NCI-H82 (cell line): ENCODE data around the gene PLA2G15.
"Not testable (repeated sequence)": the region's sequence is repeated elsewhere in the genome, so short reads cannot be mapped to it uniquely, and the experiment has no call there.

Experiments
- DNase-seq: peaks from one replicate; lab custom pipeline; 2025; lab: John Stamatoyannopoulos, UW

Gene PLA2G15

DNA sequence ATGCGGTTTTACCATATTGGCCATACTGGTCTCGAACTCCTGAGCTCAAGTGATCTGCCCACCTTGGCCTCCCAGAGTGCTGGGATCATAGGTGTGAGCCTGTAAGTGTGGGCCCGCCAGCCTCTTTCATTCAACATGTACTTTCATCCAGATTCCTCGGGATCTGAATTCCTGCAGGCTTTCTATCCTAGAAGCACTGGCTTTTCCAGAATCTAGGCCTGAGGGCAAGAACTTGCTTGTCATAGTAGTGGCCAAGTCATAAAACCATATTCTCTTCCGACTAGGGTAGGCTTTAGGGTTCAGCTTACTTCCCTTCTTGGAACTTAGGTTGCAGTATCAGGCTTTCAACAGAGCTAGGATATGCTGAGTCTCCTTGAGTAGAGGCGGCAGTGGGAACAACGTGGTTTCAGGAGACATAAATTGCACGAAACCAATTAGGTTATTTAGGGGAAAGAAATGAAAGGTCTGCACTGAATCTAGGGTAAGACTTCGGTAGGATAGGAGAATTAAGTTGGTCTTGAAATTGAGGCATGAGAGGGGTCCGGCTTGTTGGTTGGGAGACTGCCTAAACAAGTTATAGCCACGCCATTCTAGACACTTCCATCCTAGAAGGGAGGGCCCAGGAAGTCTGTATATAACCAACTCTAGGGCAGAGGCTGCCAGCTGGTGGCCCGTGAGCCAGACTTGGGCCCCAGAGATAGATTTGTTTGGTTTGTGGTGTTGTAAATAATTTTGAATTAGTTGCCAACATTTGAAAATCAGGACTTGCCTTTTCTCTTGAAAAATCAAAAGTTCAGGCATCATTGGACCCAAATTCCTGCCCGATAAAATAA is 34.8 kb downstream of the PLA2G15 start:
- DNase-seq: no peak

GRCh38 chr16:68281368-68282063 is 36.3 kb downstream of the PLA2G15 start:
- no peak for DNase-seq

DNA sequence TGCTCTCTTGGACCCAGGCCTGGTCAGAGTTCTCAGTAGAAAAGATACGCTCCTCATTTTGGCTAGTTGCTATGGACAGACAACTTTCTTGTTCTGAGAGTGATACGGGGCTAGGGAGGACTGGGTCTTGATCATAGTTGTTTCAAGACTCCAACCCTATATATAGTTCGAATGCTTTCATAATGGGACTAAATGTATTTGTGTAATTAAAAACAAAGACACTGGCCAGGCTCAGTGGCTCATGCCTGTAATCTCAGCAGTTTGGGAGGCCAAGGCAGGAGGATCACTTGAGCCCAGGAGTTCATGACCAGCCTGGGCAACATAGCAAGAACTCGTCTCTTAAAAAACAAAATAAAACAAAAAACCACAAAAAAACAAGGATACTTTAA is 36.9 kb downstream of the PLA2G15 start:
- DNase-seq: no peak

- no peak for DNase-seq
Measured at GRCh38 chr16:68283346-68283745, 38.2 kb downstream of the PLA2G15 start.

- no peak for DNase-seq
Measured at GRCh38 chr16:68283801-68284598, 38.8 kb downstream of the PLA2G15 start.

- DNase-seq: no peak
Measured at GRCh38 chr16:68284847-68285246, 39.7 kb downstream of the PLA2G15 start.

DNA sequence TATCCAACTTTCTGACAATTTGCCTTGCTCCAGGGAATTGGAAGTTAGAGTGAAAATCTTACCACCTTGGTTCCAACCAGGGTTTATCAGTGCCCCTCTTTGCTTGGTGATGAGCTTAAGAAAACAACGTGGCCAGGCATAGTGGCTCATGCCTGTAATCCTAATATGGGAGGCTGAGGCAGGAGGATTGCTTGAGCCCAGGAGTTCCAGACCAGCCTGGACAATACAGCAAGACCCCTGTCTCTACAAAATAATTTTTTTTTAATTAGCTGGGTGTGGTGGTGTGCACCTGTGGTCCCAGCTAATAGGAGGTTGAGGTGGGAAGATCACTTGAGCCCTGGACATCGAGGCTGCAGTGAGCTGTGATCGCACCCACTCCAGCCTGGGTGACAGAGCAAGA is 40.5 kb downstream of the PLA2G15 start:
- DNase-seq: no peak

DNA sequence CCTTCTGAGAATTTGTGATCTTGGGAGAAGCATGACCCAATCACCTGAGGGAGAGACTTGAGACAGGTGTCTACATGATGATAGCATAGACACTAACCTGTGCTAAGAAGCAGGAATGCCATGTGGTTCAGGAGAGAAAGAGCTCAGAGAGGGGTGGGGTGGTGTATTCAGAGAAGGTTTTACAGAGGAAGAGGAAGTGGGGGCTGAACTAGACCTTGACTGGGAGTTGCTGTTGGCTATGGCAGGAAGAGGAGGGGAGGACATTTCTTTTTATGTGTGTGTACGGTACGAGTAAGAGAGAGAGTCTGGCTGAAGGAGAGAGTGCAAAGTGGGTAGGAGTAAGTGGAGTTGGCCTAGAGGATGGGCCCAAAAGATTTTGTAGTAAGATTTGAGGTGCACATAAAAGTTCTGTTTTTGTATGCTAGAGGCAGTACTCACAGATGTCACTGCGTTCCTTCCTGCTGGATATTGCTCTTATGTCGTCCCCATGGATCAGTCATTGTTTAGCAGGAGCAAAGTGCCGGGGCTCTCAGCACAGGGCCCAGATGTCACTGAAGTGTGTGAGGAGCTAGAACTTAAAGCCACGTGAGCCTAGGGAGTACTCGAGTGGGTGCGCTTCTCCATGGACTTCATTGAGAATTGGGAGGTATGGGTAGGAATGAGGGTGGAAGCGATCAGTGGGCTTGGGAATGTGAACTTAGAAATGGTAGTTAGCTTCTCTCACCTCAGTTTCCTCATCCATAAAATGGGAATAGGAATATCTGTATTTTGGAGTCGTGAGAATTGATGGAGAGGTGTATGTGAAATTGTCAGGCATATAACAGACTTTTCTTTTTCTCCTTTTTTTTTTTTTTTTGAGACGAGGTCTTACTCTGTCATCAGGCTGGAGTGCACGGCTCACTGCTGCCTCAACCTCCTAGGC is 41.2 kb downstream of the PLA2G15 start:
- no peak for DNase-seq

- no peak for DNase-seq
Measured at GRCh38 chr16:68287276-68288251, 42.4 kb downstream of the PLA2G15 start.

DNA sequence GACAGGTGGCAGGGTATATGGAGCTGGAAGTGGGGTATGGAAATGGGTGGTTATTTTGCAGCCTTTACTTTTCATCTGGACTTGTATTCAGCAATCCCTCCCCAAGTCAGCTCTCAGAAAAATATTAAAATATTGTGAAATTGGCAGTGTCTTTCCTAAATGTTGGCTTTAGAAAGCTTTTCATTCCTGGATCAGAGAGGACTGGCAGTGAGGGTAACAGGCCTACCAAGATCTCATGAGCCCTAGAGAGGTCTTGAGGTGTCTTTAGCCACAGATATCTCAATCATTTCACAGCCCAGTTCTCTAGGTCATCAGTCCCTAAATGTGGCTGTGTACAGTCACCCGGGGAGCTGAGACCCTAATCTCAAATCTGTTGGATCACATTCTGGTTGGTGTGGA is 43.1 kb downstream of the PLA2G15 start:
- no peak for DNase-seq

GRCh38 chr16:68288796-68289195 is 43.6 kb downstream of the PLA2G15 start:
- DNase-seq: not testable (repeated sequence)

DNA sequence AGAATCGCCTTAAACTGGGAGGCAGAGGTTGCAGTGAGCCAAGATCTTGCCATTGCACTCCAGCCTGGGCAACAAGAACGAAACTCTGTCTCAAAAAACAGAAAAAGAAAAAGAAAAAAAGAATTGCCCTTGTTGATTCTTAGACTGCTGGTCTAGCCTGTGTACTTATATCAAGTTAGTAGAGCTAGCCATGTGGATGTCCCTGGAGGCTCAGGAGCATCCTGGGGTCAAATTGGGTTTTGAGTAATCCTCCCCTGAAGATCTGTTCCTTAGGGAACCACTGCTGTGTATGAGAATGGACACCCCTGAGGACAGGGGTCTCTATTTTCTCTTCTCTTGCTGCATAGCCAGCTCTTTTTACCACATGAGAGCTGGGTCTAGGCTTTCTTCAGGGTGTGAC is 44.0 kb downstream of the PLA2G15 start:
- no peak for DNase-seq

DNA sequence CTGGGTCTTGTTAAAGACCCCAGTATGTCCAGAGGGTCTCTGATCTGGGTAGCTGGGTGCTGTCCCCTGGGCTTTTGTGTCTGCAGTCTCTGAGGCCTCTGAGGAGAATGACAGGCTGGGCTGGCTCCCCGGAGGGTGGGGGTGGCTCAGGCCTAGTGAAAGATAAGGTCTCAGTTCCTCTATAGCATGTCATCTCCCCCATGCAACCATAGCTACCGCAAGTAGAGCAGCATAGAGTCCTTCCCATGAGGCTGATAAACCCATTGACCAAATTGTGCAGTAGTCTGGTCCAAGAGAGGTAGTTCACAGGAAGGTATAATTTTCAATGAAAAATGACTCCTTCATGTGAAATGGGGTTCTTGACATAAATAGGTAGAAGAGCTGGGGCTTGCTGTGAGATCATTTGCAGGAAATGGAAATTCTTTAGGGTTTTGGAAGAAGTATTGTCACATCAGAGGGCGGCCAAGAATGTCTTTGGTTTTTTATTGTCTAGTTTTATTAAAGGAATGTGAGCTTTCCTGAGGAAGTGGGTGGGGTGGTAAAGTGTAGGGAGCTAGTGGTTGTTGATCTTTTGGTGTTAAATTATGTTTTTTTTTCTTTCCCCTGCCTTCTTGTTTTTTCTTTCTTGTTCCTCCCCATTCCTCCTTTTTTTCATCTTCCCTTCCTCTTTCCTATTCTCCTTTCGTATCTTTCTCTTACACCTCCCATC is 44.6 kb downstream of the PLA2G15 start:
- DNase-seq: no peak

- DNase-seq: no peak
Measured at GRCh38 chr16:68290450-68290849, 45.3 kb downstream of the PLA2G15 start.

GRCh38 chr16:68291227-68291626 is 46.1 kb downstream of the PLA2G15 start:
- DNase-seq: no peak

DNA sequence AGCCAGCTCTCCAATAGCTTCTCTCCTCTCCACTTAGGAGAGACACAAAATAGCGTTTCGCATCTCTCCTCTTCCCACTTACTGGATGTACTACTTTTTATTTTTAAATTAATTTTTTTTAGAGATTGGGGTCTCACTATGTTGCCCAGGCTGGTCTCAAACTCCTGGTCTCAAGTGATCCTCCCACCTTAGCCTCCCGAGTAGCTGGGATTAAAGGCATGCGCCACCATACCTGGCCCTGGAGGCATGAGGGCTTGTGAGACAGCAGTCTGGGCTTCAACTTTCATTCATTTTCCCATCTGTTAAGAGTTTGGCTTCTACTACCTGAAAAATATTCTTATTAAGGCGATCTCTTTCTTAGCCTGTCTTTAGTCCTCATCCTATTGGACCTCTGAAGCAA is 47.3 kb downstream of the PLA2G15 start:
- no peak for DNase-seq

DNA sequence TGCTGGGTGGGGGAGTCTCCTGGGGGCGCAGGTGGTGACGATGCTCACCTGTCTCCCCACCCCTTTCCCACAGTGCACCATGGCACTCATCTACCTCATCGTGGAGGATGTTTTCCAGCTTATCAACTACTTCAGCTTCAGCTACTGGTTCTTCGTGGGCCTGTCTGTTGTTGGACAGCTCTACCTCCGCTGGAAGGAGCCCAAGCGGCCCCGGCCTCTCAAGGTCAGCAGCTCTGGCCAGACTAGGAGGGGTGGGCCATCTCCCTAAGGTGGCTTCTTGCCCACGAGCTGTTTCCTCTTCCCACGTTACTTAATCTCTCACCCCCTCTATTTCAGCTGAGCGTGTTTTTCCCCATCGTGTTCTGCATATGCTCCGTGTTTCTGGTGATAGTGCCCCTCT is 51.1 kb downstream of the PLA2G15 start:
- DNase-seq: no peak

GRCh38 chr16:68296693-68297092 is 51.5 kb downstream of the PLA2G15 start:
- no peak for DNase-seq

GRCh38 chr16:68297908-68298307 is 52.7 kb downstream of the PLA2G15 start:
- DNase-seq: peak; percentile 30

DNA sequence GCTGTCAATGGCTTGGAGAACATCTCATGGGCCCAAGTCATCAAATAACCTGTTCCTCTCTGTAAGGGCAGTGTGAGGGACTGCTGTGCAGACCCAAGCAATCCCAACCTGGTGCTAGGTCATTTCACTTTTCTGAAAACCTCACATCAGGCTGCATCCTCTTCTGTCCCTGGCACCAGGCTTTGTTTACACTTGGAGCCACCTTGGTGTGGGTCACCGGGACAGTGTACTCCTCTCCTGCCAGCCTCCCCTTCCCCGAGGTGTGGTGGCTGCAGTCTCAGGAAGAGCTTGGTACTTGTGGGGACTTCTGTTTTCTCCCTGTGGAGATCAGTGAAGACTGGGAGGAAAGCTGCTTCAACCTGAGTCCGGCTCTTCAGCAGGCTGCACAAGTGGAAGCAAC is 53.1 kb downstream of the PLA2G15 start:
- no peak for DNase-seq
